AG04450 (cell line): ENCODE data around the gene KCNF1. TPM values are rescaled to one million over a fixed set of nuclear protein-coding genes. Genes with fewer than 3 reads are reported as not detected.

Experiments used
- CTCF ChIA-PET: fragments of 300-600, 350-600 bp; formaldehyde crosslinking; extraction: SDS; loops from one replicate; lab custom pipeline; 2022; ENCODE audit warnings: antibody characterized with exemption, inconsistent platforms; lab: Charles Lee
- POLR2A ChIA-PET: fragments of 350-600 bp; formaldehyde crosslinking; extraction: SDS; loops from one replicate; lab custom pipeline; 2021; ENCODE audit warnings: antibody characterized with exemption, inconsistent platforms; lab: Yijun Ruan, JAX
- DNase-seq: peaks from one replicate; pipeline ENCODE4 v3.0.0-alpha.2; 2011; ENCODE audit warnings: low read depth, low spot score
- H3K27ac ChIP-seq: one replicate; pipeline ENCODE4 v1.5.1; 2012; ENCODE audit warnings: low read depth, low read length, control low read depth
- H3K27me3 ChIP-seq: one replicate; pipeline ENCODE4 v1.6.0; 2012; ENCODE audit warnings: low read length; ENCODE audit not compliant: control insufficient read depth, insufficient read depth
- H3K4me3 ChIP-seq: 2 replicates; pipeline ENCODE4 v1.5.1; 2011; ENCODE audit warnings: mild to moderate bottlenecking, low read depth, low read length, control low read depth
- H3K9me3 ChIP-seq: 2 replicates; pipeline ENCODE4 v1.5.1; 2012; ENCODE audit warnings: low read length; ENCODE audit not compliant: control insufficient read depth, insufficient read depth
- CTCF ChIP-seq: IDR thresholded peaks from 2 replicates; pipeline ENCODE4 v1.5.1; 2011; ENCODE audit warnings: low read depth, low read length, control low read depth, inconsistent platforms
- polyA plus RNA-seq: library from polyadenylated mRNA; depleted of rRNA; stranded (reverse); fragments of >200 nt; gene quantifications from 2 replicates; pipeline ENCODE4 v1.2.3, GENCODE V29; 2011

Gene KCNF1
- polyA plus RNA-seq, 1 experiment: 1.0 TPM

DNA sequence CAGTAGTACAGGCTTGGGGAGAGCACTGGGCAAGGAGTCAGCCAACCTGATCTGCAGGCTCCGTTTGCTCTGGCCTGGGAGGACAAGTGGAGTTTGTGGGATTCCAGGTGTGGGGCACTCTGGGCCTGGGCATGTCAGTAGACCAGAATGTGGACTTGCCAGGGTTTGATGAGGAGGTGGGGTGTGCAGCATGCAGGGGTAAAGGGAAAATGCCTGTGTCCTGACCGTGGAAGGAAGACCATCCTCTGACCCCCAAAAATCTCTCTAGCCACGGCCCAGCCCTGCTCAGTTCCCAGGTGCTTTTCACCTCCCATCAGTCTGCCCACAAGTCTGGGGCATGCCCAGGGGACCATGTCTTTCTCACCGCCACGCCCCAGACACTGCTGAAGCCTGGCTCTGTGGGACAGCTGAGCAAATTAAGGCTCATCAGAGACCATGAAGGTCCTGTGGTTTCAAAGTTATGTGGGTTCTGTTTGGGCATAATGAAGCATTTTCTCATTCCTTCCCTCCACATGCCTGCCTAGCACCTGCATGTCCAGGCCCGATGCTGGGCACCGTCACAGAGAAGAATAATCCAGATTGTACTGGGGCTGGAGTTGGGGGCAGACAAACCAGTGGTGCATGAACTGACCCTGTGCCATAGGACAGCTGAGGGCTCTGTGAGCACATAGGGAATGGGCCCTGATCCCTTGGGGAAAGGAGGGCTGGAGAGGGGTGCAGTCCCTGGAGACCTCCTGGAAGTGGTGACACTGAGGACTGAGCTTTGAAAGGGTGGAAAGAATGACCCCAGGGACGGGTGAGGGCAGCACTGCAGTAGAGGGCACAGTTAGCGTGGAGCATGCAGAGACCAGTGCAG, 6.5 kb upstream of the KCNF1 start:
- DNase-seq: no peak
- no peak for TF ChIP-seq CTCF
- POLR2A ChIA-PET: no interaction called here
- Histone ChIP-seq H3K27me3 (peaks cover 3% of the 10 kb centered on the region), H3K4me3 (no peak overlapping the region), H3K27ac (no peak overlapping the region), H3K9me3 (no peaks in the 10 kb centered on the region; the same call in 1 of the 2 replicates)
- CTCF ChIA-PET: no interaction called here

DNA sequence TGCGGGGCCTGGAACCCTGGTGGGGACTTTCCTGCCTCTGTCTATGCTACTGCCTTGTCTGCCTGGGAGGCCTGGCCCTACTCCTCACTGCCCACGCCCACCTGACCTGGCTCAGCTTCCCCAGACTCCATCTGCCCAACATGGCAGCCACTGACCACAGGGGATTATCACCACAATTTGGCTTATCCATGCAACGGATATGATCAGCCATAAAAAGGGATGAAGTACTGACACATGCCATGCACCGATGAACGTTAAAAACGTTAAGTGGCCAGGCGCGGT, 5.9 kb upstream of the KCNF1 start:
- Histone ChIP-seq H3K27me3 (peaks cover 5% of the 10 kb centered on the region), H3K27ac (no peak overlapping the region), H3K9me3 (no peaks in the 10 kb centered on the region; the same call in 1 of the 2 replicates), H3K4me3 (no peak overlapping the region)
- DNase-seq: no peak
- TF ChIP-seq CTCF: no peak
- POLR2A ChIA-PET: no interaction called here
- CTCF ChIA-PET: no interaction called here

- Histone ChIP-seq H3K27me3 (peaks cover 6% of the 10 kb centered on the region), H3K9me3 (no peaks in the 10 kb centered on the region; the same call in 1 of the 2 replicates), H3K27ac (no peak overlapping the region), H3K4me3 (no peak overlapping the region)
- DNase-seq: no peak
- no peak for TF ChIP-seq CTCF
- ChIA-PET CTCF (interaction anchor here (1.0 to 1.1 kb wide), 2 partner anchors 75 to 165 kb away, joined by 3 read pairs; no protein-coding TSS in a partner anchor), POLR2A (no interaction called here)
Measured at GRCh38 chr2:10906926-10907625, 4.7 kb upstream of the KCNF1 start.

DNA sequence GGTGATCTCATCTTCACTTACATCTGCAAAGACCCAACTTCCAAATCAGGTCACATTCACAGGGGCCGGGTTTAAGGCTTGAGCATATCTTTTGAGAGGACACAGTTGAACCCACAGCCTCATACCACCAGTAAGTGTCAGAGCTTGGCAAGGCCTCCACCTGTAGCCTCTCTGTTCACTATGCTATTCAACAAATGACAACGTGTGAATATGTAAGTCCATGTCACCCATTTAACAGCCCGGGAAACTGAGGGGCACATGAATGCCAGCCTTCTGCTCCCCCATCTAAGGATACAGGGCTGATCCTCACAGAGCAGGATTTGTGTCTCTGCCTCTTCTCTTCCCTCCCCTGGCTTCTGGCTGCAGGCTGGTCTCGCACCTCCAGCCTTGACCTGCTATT, 3.5 kb upstream of the KCNF1 start:
- DNase-seq: no peak

More for the DNA sequence above, 3.5 kb upstream of the KCNF1 start:
- no peak overlapping the region for H3K4me3 ChIP-seq
- no peak overlapping the region for H3K27ac ChIP-seq
- H3K27me3 ChIP-seq: peaks cover 6% of the 10 kb centered on the region
- TF ChIP-seq CTCF: no peak
- peaks cover 9% of the 10 kb centered on the region for H3K9me3 ChIP-seq
- ChIA-PET CTCF (interaction anchor here (0.8 to 1.9 kb wide), 2 partner anchors 9 to 76 kb away, joined by 3 to 7 read pairs; no protein-coding TSS in a partner anchor), POLR2A (no interaction called here)
